ENCODE results near the gene BTBD9.

The BTBD9 gene

DNA sequence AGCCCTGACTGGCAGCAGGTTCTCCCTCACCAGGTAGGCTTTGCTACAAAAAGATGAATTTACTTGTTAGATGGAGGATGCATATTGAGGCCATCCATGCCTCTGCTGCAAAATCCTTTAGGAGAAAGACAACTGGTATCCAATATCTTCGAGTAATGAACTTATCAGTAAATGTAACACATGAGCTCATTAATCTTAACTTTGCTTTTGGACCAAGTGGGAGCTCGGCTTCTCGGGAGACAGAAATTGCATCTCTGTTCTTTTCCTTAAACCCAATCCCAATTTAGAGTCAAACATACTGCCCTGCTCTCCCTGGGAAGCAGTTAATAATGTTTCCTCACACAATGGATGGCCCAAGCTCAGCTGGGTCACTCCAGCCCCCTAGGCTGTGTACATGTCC lies 489.7 kb downstream of the BTBD9 start:
- no peak overlapping the region for H3K4me3 ChIP-seq (replicated peaks; ENCODE audit: low read depth, low read length)
- DNase-seq (ENCODE audit: extremely low read depth, insufficient read length): no peak
- H3K27me3 ChIP-seq (replicated peaks; ENCODE audit: control insufficient read depth, insufficient read depth, low read length): no peaks in the 10 kb centered on the region
- TF ChIP-seq CTCF (IDR thresholded peaks at IDR 0.05; ENCODE audit: insufficient read depth, low read length, poor library complexity, severe bottlenecking): no peak
- H3K36me3 ChIP-seq (ENCODE audit: control insufficient read depth, insufficient read depth, low read length): peaks cover 14% of the 10 kb centered on the region

DNA sequence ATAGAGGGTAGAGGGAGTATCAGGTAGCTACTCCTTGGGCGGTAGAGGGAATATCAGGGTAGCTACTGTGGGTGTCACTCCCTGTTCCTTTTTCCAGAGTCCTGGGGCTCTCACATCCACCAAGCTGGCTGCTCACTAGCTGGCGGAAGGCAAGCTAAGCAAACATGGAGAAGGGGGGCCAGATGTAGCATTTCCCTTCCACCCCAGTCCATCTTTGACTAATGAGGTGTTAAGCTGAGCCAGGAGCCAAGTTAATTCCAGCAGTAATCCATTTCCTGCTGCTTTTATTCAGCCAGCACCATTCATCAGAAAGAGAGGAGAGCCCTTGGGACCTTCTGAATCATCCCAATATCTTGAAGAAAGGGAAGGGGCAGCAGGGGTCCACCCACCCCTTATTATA lies 490.2 kb downstream of the BTBD9 start:
- no peaks in the 10 kb centered on the region for H3K27me3 ChIP-seq (replicated peaks; ENCODE audit: control insufficient read depth, insufficient read depth, low read length)
- DNase-seq (ENCODE audit: extremely low read depth, insufficient read length): no peak
- no peak overlapping the region for H3K4me3 ChIP-seq (replicated peaks; ENCODE audit: low read depth, low read length)
- no peak for TF ChIP-seq CTCF (IDR thresholded peaks at IDR 0.05; ENCODE audit: insufficient read depth, low read length, poor library complexity, severe bottlenecking)
- peaks cover 12% of the 10 kb centered on the region for H3K36me3 ChIP-seq (ENCODE audit: control insufficient read depth, insufficient read depth, low read length)

DNA sequence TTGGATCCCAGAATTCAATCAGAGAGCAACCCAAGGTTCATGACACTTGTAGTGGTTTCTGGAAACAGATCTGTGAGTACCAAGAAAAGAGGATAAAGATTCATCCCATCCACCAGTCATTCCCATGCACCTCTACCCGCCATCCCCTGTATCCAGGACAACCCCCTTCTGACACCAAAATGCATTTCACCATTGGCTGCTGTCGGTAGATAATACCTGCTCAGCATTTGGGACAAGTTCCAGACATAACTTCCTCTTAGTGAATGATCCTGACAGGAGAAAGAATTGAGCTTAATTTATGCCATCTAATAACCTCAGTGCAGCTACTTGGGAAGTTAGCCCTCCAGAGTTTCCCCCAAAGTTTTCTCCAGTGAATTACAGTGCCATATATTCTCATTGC lies 491.1 kb downstream of the BTBD9 start:
- no peak for DNase-seq (ENCODE audit: extremely low read depth, insufficient read length)
- Histone ChIP-seq H3K4me3 (replicated peaks; ENCODE audit: low read depth, low read length) (no peak overlapping the region), H3K27me3 (replicated peaks; ENCODE audit: control insufficient read depth, insufficient read depth, low read length) (no peaks in the 10 kb centered on the region), H3K36me3 (ENCODE audit: control insufficient read depth, insufficient read depth, low read length) (peaks cover 11% of the 10 kb centered on the region)
- no peak for TF ChIP-seq CTCF (IDR thresholded peaks at IDR 0.05; ENCODE audit: insufficient read depth, low read length, poor library complexity, severe bottlenecking)

- DNase-seq (ENCODE audit: extremely low read depth, insufficient read length): no peak
- Histone ChIP-seq H3K27me3 (replicated peaks; ENCODE audit: control insufficient read depth, insufficient read depth, low read length) (no peaks in the 10 kb centered on the region), H3K36me3 (ENCODE audit: control insufficient read depth, insufficient read depth, low read length) (peaks cover 4% of the 10 kb centered on the region), H3K4me3 (replicated peaks; ENCODE audit: low read depth, low read length) (no peak overlapping the region)
- no peak for TF ChIP-seq CTCF (IDR thresholded peaks at IDR 0.05; ENCODE audit: insufficient read depth, low read length, poor library complexity, severe bottlenecking)
Measured at GRCh38 chr6:38146734-38147027, 493.0 kb downstream of the BTBD9 start.

- Histone ChIP-seq H3K27me3 (replicated peaks; ENCODE audit: control insufficient read depth, insufficient read depth, low read length) (no peaks in the 10 kb centered on the region), H3K36me3 (ENCODE audit: control insufficient read depth, insufficient read depth, low read length) (peaks cover 4% of the 10 kb centered on the region), H3K4me3 (replicated peaks; ENCODE audit: low read depth, low read length) (no peak overlapping the region)
- TF ChIP-seq CTCF (IDR thresholded peaks at IDR 0.05; ENCODE audit: insufficient read depth, low read length, poor library complexity, severe bottlenecking): no peak
- DNase-seq (ENCODE audit: extremely low read depth, insufficient read length): no peak
Measured at GRCh38 chr6:38146021-38146733, 493.6 kb downstream of the BTBD9 start.

Data from GM06990 (cell line).